Astrocyte of the cerebellum (primary cell): ENCODE data around the gene MYH7.

Source experiments
- DNase-seq: peaks from one replicate; pipeline ENCODE4 v3.0.0-alpha.2; 2011; ENCODE audit warnings: low read depth
- H3K4me3 ChIP-seq: 2 replicates; pipeline ENCODE4 v1.5.1; 2011; ENCODE audit warnings: mild to moderate bottlenecking, low read depth, low read length, moderate library complexity
- in situ Hi-C: cut with HindIII; loops from 2 replicates; pipeline ENCODE4 v1.10.0; 2017; ENCODE audit warnings: low sequenced_read_pairs
- TF ChIP-seq, protein P1 (sequence below): IDR thresholded peaks from 2 replicates; pipeline ENCODE4 v1.5.1; 2012; ENCODE audit warnings: low read length, low read depth, moderate library complexity, mild to moderate bottlenecking; ENCODE audit errors: missing control alignments

Gene MYH7

DNA sequence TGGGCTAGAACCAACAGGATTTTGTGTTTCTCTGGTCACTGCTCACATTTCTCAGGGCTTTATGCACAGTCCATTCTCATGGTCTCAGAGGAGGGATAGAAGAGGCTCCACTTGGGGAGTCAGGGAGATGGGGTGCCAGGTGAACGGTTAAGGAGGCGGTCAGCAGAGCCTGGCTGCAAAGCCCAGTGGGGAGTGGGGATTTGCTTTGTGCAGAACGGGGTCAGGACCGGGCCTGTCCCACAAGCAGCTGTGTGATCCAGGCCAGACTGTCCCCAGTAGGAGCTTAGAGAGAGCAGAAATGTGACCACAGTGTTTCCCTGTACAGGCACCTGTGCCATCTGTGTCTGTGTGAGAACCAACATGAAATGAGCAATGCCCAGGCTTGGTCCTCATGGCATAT is 54.5 kb downstream of the MYH7 start:
- H3K4me3 ChIP-seq, result no peak overlapping the region
- in situ Hi-C loops, result no loop called here
- no peak for DNase-seq

DNA sequence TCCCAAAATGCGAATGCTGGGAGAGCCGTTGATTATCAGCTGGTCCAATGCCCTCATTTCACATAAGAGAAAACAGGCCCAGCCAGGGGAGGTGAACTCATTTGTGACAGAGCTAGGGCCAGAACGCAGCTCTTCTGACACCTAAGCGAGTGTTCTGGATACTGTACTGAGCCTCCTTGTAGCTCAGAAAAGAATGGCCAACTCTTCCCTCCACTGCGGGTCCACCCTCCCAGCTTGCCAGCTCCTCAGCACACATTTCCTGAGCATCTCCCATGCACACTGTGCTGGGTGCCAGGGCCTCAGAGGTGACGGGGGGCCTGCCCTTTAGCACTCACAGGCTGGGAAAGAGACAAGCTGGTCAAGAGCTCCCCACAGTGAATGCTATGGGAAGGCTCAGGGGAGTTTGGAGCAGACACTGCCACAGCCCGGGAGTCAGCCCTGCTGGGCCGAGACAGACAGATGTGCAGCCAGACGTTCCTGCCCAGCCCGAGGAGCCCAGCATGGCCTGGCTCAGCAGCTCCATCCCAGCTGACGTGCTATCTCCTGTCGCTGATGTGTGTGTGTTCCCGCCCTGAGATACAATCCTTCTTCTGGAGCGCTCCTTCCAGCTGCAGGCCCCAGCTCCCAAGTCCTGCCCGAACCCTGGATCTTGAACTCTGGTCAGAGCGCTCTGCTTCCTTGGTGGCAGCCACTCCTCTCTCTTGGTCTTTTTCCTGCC is 55.1 kb downstream of the MYH7 start:
- no peak overlapping the region for H3K4me3 ChIP-seq
- in situ Hi-C loops, result no loop called here
- TF ChIP-seq, protein P1, sequence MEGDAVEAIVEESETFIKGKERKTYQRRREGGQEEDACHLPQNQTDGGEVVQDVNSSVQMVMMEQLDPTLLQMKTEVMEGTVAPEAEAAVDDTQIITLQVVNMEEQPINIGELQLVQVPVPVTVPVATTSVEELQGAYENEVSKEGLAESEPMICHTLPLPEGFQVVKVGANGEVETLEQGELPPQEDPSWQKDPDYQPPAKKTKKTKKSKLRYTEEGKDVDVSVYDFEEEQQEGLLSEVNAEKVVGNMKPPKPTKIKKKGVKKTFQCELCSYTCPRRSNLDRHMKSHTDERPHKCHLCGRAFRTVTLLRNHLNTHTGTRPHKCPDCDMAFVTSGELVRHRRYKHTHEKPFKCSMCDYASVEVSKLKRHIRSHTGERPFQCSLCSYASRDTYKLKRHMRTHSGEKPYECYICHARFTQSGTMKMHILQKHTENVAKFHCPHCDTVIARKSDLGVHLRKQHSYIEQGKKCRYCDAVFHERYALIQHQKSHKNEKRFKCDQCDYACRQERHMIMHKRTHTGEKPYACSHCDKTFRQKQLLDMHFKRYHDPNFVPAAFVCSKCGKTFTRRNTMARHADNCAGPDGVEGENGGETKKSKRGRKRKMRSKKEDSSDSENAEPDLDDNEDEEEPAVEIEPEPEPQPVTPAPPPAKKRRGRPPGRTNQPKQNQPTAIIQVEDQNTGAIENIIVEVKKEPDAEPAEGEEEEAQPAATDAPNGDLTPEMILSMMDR, result no peak

More for the DNA sequence above, 54.5 kb downstream of the MYH7 start:
- TF ChIP-seq, protein P1, result no peak

DNA sequence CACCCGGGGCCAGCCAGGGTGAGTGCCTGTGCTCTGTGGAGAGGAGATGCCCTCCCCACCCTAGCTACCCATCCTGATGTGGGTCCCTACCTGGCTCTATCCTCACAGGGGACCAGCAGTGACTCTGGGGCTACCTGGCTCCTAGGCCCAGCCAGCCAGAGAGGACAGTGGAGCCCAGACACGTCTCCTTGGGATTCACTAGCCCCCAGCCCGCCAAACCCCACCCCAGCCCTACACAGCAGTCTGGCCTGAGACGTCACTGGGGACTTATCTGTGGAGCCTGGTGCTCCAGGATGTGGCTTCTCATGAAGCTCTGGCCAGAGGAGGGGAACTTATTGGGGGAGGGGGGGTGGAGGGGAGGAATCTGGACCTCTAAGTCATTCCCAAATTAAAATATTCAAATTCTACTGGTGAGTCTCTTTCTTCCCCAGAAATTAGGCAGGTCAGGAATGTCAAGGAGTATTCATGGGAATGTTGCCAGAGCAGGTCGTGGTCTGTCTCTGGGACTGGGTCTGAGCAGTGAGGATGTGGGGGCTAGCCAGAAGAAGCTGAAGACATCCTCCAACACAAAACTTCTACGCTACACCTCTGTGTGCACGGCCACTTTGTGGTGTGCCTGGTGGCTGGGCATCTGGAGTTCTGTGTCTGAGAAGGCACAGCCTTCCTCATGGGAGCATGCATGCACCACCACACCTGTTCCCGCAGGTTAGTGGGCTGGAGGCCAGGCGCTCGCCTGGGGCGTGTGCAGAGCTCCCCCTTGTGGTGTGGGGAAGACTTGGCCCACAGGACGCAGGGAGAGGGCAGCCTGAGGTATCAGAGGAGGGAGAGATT is 55.9 kb downstream of the MYH7 start:
- no peak for DNase-seq
- in situ Hi-C loops, result no loop called here
- H3K4me3 ChIP-seq, result no peak overlapping the region
- TF ChIP-seq, protein P1, result peak; percentile 86

More for the DNA sequence above, 55.1 kb downstream of the MYH7 start:
- no peak for DNase-seq

DNA sequence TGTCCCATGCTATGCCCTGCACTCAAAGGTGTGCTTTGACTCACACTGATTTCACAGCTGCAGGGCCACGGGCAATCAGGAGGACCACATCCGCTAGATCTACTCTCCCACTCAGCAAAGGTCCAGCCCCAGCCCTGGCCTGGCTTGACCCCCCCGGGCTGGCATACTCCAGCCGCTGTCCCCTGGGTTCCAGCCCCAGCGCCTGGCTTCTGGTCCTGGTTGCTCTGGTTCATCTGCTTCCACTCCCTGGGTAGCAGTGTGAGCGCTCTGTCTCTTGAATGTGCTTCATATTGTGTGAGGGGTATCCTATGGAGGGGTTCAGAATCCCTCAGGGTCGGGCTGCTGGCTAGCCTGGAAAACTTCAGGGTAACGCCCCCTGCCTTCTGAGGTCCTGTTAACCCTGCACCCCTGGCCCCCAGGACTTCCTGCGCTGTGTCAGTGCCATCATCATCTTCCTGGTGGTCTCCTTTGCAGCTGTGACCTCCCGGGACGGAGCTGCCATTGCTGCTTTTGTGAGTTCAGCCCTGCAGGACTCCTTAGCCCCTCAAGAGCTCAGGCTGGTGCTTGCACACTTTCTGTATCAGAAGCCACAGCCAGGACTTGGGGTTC is 56.7 kb downstream of the MYH7 start:
- TF ChIP-seq, protein P1, result no peak
- no peak for DNase-seq
- no peak overlapping the region for H3K4me3 ChIP-seq
- in situ Hi-C loops, result no loop called here

DNA sequence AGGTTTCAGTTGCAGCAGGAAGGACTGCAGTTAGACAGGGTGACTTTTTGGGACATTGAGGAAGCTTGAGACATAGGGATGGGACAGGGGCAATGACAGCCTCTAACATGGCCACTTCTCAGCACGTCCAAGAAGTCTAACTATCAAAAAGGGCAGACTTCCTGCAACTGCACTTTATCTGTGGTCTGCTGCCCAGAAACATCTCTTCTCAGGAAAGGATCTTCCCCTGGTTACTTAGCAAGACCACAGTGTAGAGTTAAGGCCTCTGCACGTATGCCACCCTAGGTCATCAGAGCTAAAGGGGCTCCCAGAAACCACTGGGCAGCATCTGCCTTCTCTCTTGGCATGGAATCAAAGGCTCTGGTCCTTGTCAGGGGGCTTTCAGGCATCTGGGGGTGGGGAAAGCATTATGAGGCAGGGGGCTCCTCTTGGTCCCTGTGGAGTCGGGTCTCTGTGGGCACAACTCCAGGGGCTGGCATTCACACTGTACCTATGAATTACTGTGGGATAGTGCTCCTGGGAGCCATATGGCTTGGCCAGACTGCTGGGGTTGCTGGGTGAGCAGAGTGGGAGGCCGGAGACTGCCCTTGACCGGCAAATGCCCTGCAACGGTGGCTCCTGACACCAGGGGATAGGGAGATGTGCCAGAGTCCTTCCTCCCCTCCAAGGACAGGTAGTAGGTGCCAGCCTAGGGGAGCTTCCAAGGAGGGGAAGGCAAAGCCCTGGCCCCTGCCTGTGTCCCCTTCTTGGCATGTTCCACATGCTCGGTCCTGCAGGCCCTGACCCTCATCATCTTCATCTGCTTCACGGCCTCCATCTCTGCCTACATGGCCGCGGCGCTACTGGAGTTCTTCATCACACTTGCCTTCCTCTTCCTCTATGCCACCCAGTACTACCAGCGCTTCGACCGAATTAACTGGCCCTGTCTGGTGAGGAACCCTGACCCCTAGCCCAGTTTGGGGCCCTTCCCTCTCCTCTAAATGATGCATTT is 57.6 kb downstream of the MYH7 start:
- no peak for DNase-seq
- no peak overlapping the region for H3K4me3 ChIP-seq
- TF ChIP-seq, protein P1, result no peak
- in situ Hi-C loops, result no loop called here

DNA sequence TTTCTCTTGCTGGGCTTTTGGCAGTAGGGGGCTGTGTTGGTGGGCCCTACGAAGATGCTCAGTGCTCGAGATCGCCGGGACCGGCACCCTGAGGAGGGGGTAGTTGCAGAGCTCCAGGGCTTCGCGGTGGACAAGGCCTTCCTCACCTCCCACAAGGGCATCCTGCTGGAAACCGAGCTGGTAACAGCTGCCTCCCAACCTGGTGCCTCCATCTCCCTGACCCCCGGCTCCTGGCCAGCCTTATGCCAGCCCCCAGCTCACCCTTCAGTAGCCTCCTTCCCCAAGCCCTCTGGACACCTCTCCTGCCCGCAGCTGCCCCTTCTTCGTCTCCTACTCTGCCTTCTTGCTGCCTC is 58.3 kb downstream of the MYH7 start:
- in situ Hi-C loops, result no loop called here
- no peak overlapping the region for H3K4me3 ChIP-seq
- DNase-seq, result no peak
- TF ChIP-seq, protein P1, result no peak
